PC-9 (cell line): ENCODE data around the gene UTP4. TPM values are rescaled to one million over a fixed set of nuclear protein-coding genes. Genes with fewer than 3 reads are reported as not detected.

Experiments used
- BruUV-seq: library from RNA; stranded (reverse); fragments of 400-500 nt; replicated peaks from 2 replicates; lab custom pipeline; 2021; lab: Mats Ljungman, UMichigan
- CTCF ChIA-PET: fragments of 300-600 bp; sonication (Branson Sonifier 250); formaldehyde crosslinking; loops from one replicate; lab custom pipeline; 2022; ENCODE audit warnings: antibody characterized with exemption; lab: Charles Lee
- POLR2A ChIA-PET: fragments of 300-600 bp; sonication (Branson Sonifier 250); formaldehyde crosslinking; loops from one replicate; lab custom pipeline; 2022; ENCODE audit warnings: antibody characterized with exemption; ENCODE audit not compliant: unreplicated experiment; lab: Charles Lee
- DNase-seq, 2 experiments: peaks; one replicate each; pipeline versions ENCODE4 v3.0.0 to v3.0.0-alpha.2; 2015 to 2022; ENCODE audit warnings: mixed read lengths in 1 of 2
- H2AFZ ChIP-seq: fragments of 200-600 bp; sonication (generic); 2 replicates; pipeline ENCODE4 v1.8.1; 2017; ENCODE audit warnings: antibody characterized with exemption
- H3F3A ChIP-seq: fragments of 200-600 bp; sonication (generic); 2 replicates; pipeline ENCODE4 v1.8.1; 2017; ENCODE audit warnings: antibody characterized with exemption, mild to moderate bottlenecking, low read depth; ENCODE audit not compliant: insufficient read depth
- H3K27ac ChIP-seq: fragments of 200-600 bp; sonication (generic); 2 replicates; pipeline ENCODE4 v1.6.1; 2016; ENCODE audit warnings: mixed run types
- H3K27me3 ChIP-seq: fragments of 200-600 bp; sonication (generic); 2 replicates; pipeline ENCODE4 v1.6.1; 2016; ENCODE audit warnings: low read depth, mixed run types; ENCODE audit not compliant: insufficient read depth
- H3K36me3 ChIP-seq: fragments of 200-600 bp; sonication (generic); 2 replicates; pipeline ENCODE4 v1.6.1; 2016; ENCODE audit warnings: low read depth, mixed run types
- H3K4me1 ChIP-seq: fragments of 200-600 bp; sonication (generic); replicated peaks from 2 replicates; pipeline ENCODE4 v1.6.1; 2016; ENCODE audit warnings: mixed run types; ENCODE audit not compliant: insufficient read depth
- H3K4me2 ChIP-seq: fragments of 200-600 bp; sonication (generic); 2 replicates; pipeline ENCODE4 v1.6.1; 2017; ENCODE audit warnings: mixed run types
- H3K4me3 ChIP-seq: fragments of 200-600 bp; sonication (generic); 2 replicates; pipeline ENCODE4 v1.6.1; 2016; ENCODE audit warnings: mixed run types
- H3K79me2 ChIP-seq: fragments of 200-600 bp; sonication (generic); 2 replicates; pipeline ENCODE4 v1.6.1; 2017; ENCODE audit warnings: low read depth, mixed run types
- H3K9me2 ChIP-seq: fragments of 200-600 bp; sonication (generic); 2 replicates; pipeline ENCODE4 v1.8.1; 2017; ENCODE audit warnings: mild to moderate bottlenecking; ENCODE audit not compliant: insufficient read depth
- H3K9me3 ChIP-seq: fragments of 200-600 bp; sonication (generic); 2 replicates; pipeline ENCODE4 v1.8.1; 2016; ENCODE audit warnings: low read depth; ENCODE audit not compliant: insufficient read depth
- H4K20me1 ChIP-seq: fragments of 200-600 bp; sonication (generic); 2 replicates; pipeline ENCODE4 v1.8.1; 2017; ENCODE audit not compliant: insufficient read depth
- CTCF ChIP-seq: fragments of 200-600 bp; sonication (generic); conservative IDR thresholded peaks from 2 replicates; pipeline ENCODE4 v1.6.1; 2017; ENCODE audit warnings: mixed run types, antibody characterized with exemption, mild to moderate bottlenecking, moderate library complexity
- EZH2 ChIP-seq: fragments of 200-600 bp; sonication (generic); IDR thresholded peaks from 2 replicates; pipeline ENCODE4 v1.8.0; 2017; ENCODE audit warnings: antibody characterized with exemption, low read depth
- intact Hi-C: fragments of 100-400 bp; cut with micrococcal nuclease; formaldehyde crosslinking; loops from one replicate; pipeline ENCODE4 v1.10.0; 2022; ENCODE audit not compliant: unreplicated experiment
- total RNA-seq: library from RNA; stranded (reverse); gene quantifications from 2 replicates; pipeline ENCODE4 v1.2.3, GENCODE V29; 2021

UTP4 gene
- total RNA-seq, 1 experiment from 2014 or later = 45.9 TPM

- intact Hi-C loops = no loop called here
- peaks cover 38% of the 10 kb centered on the region for H3K36me3 ChIP-seq
- H3K27me3 ChIP-seq = no peaks in the 10 kb centered on the region
- ChIA-PET POLR2A (interaction anchor here (0.5 to 0.9 kb wide), 2 partner anchors 18 to 523 kb away, joined by 4 to 13 read pairs; partner anchors contain the start of gene SNTB2), CTCF (interaction anchor here (0.6 kb wide), 1 partner anchor 19 kb away, joined by 3 read pairs; no protein-coding TSS in a partner anchor)
- H3K4me1 ChIP-seq = peaks cover 13% of the 10 kb centered on the region
- no peak overlapping the region for H3K4me2 ChIP-seq
- TF ChIP-seq EZH2 (no peak), CTCF (no peak)
- no peaks in the 10 kb centered on the region for H3K9me3 ChIP-seq
- no peaks in the 10 kb centered on the region for H3K79me2 ChIP-seq
- no peak overlapping the region for H3K27ac ChIP-seq
- H3K9me2 ChIP-seq = no peaks in the 10 kb centered on the region
- H3F3A ChIP-seq = peaks cover 34% of the 10 kb centered on the region
- no TSS peak for BruUV-seq
- no peak overlapping the region for H3K4me3 ChIP-seq
- DNase-seq = no peak
- no peaks in the 10 kb centered on the region for H4K20me1 ChIP-seq
- no peak overlapping the region for H2AFZ ChIP-seq
Measured at GRCh38 chr16:69169051-69169450, 36.6 kb downstream of the UTP4 start.

GRCh38 chr16:69169607-69170352 lies 37.3 kb downstream of the UTP4 start:
- CTCF ChIA-PET = no interaction called here
- H3K9me3 ChIP-seq = no peaks in the 10 kb centered on the region
- H2AFZ ChIP-seq = no peak overlapping the region
- no peak overlapping the region for H3K4me3 ChIP-seq
- peaks cover 36% of the 10 kb centered on the region for H3K36me3 ChIP-seq
- no peaks in the 10 kb centered on the region for H3K9me2 ChIP-seq
- no peak overlapping the region for H3K27ac ChIP-seq
- peaks cover 17% of the 10 kb centered on the region for H3K4me1 ChIP-seq
- no TSS peak for BruUV-seq
- H3F3A ChIP-seq = peaks cover 38% of the 10 kb centered on the region
- H3K4me2 ChIP-seq = no peak overlapping the region
- intact Hi-C loops = no loop called here
- TF ChIP-seq EZH2 = no peak
- no peak for TF ChIP-seq CTCF
- no peaks in the 10 kb centered on the region for H3K79me2 ChIP-seq
- POLR2A ChIA-PET = no interaction called here
- no peak for DNase-seq
- H3K27me3 ChIP-seq = no peaks in the 10 kb centered on the region
- H4K20me1 ChIP-seq = no peaks in the 10 kb centered on the region

GRCh38 chr16:69171325-69172084 lies 39.1 kb downstream of the UTP4 start:
- BruUV-seq = no TSS peak
- TF ChIP-seq CTCF = no peak
- TF ChIP-seq EZH2 = no peak
- peaks cover 21% of the 10 kb centered on the region for H3K36me3 ChIP-seq

More at GRCh38 chr16:69171325-69172084, 39.1 kb downstream of the UTP4 start:
- Histone ChIP-seq H2AFZ (no peak overlapping the region), H3F3A (peaks cover 38% of the 10 kb centered on the region), H3K27me3 (no peaks in the 10 kb centered on the region), H3K27ac (no peak overlapping the region), H3K79me2 (no peaks in the 10 kb centered on the region), H3K4me3 (no peak overlapping the region), H3K4me1 (peaks cover 17% of the 10 kb centered on the region), H4K20me1 (no peaks in the 10 kb centered on the region), H3K9me2 (no peaks in the 10 kb centered on the region), H3K4me2 (no peak overlapping the region), H3K9me3 (no peaks in the 10 kb centered on the region)
- no peak for DNase-seq
- ChIA-PET POLR2A (no interaction called here), CTCF (no interaction called here)
- intact Hi-C loops = no loop called here
